NB4 (cell line): Measurements from ENCODE around the gene ADAM11.

Experiments used
- POLR2A ChIP-seq: IDR thresholded peaks from 2 replicates; pipeline ENCODE4 v1.6.1; 2011; ENCODE audit warnings: mild to moderate bottlenecking; ENCODE audit not compliant: insufficient read length; ENCODE audit errors: extremely low read depth
- TF ChIP-seq, protein P1 (sequence below): IDR thresholded peaks from one replicate; pipeline ENCODE4 v1.5.1; 2012; ENCODE audit warnings: low read depth, low read length
- TF ChIP-seq, protein P2 (sequence below): IDR thresholded peaks from 2 replicates; pipeline ENCODE4 v1.6.1; 2011; ENCODE audit warnings: low read depth, low read length

GRCh38 chr17:44765965-44766364 is 7.2 kb downstream of the ADAM11 start:
- TF ChIP-seq, protein P1, sequence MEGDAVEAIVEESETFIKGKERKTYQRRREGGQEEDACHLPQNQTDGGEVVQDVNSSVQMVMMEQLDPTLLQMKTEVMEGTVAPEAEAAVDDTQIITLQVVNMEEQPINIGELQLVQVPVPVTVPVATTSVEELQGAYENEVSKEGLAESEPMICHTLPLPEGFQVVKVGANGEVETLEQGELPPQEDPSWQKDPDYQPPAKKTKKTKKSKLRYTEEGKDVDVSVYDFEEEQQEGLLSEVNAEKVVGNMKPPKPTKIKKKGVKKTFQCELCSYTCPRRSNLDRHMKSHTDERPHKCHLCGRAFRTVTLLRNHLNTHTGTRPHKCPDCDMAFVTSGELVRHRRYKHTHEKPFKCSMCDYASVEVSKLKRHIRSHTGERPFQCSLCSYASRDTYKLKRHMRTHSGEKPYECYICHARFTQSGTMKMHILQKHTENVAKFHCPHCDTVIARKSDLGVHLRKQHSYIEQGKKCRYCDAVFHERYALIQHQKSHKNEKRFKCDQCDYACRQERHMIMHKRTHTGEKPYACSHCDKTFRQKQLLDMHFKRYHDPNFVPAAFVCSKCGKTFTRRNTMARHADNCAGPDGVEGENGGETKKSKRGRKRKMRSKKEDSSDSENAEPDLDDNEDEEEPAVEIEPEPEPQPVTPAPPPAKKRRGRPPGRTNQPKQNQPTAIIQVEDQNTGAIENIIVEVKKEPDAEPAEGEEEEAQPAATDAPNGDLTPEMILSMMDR: no peak
- TF ChIP-seq, protein P2, sequence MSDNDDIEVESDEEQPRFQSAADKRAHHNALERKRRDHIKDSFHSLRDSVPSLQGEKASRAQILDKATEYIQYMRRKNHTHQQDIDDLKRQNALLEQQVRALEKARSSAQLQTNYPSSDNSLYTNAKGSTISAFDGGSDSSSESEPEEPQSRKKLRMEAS: no peak
- no peak for TF ChIP-seq POLR2A
